HepG2 (cell line): Measurements from ENCODE around the gene CBFA2T2.

Source experiments
- NFE2 ChIP-seq: sonication (generic); formaldehyde crosslinking; IDR thresholded peaks from 2 replicates; pipeline ENCODE4 v1.4.0; 2020; ENCODE audit warnings: missing genetic modification reagents
- NFE2L1 ChIP-seq: sonication (generic); formaldehyde crosslinking; IDR thresholded peaks from 2 replicates; pipeline ENCODE4 v1.4.0; 2020; ENCODE audit warnings: missing genetic modification reagents, mild to moderate bottlenecking, borderline replicate concordance
- POLR2A ChIP-seq, 2 experiments: IDR thresholded peaks; 2 replicates each; pipeline ENCODE4 v1.6.1; 2011; ENCODE audit warnings: low read depth in 2 of 2, low read length in 2 of 2, mild to moderate bottlenecking in 1 of 2, moderate library complexity in 1 of 2; ENCODE audit not compliant: insufficient read depth in 1 of 2
- ZNF138 ChIP-seq: sonication (generic); formaldehyde crosslinking; IDR thresholded peaks from 2 replicates; pipeline ENCODE4 v1.5.0; 2020; ENCODE audit warnings: mild to moderate bottlenecking, low read depth, missing genetic modification reagents

DNA sequence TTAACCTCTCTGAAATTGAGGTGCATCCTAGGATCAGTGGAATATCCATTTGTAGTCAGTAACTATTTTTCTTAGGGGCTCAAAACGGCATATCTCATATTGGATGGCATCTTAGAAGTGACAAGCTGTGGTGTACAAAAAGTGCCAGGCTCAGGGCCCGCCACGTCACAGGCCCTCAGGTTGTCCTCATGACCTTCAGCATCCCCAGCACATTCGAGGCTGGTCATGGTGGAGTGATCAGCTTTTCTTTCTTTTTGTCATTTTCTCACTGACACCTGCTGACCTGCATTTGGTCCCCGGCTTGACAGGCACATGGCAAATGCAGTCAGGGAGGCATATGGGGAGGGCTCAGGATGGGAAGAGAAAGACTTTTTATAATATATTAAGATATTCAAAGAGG is 203.4 kb downstream of the CBFA2T2 start:
- no peak for TF ChIP-seq ZNF138 (CRISPR knock-in tag)
- no peak for TF ChIP-seq POLR2A (IDR thresholded peaks at IDR 0.05; ENCODE audit: insufficient read depth in 1 of 2, low read depth in 2 of 2, low read length in 2 of 2)
- TF ChIP-seq NFE2L1 (CRISPR knock-in tag): no peak
- no peak for TF ChIP-seq NFE2
